IPS-15b (cell line): ENCODE results near the gene SLCO3A1.
"Not testable (repeated sequence)": the region's sequence is repeated elsewhere in the genome, so short reads cannot be mapped to it uniquely, and the experiment has no call there.

ENCODE experiments used
- H3K27me3 ChIP-seq: one replicate; pipeline ENCODE4 v1.6.1; 2013; ENCODE audit warnings: low read length; ENCODE audit not compliant: control insufficient read depth, insufficient read depth
- H3K36me3 ChIP-seq: one replicate; pipeline ENCODE4 v1.6.1; 2013; ENCODE audit warnings: low read length; ENCODE audit not compliant: control insufficient read depth, insufficient read depth
- H3K4me1 ChIP-seq: one replicate; pipeline ENCODE4 v1.6.1; 2013; ENCODE audit warnings: mild to moderate bottlenecking, low read length; ENCODE audit not compliant: control insufficient read depth, insufficient read depth
- H3K4me3 ChIP-seq: one replicate; pipeline ENCODE4 v1.5.1; 2013; ENCODE audit warnings: low read depth, low read length
- H3K9ac ChIP-seq: one replicate; pipeline ENCODE4 v1.6.1; 2013; ENCODE audit warnings: low read depth, mild to moderate bottlenecking, low read length
- H3K9me3 ChIP-seq: one replicate; pipeline ENCODE4 v1.6.1; 2013; ENCODE audit warnings: mild to moderate bottlenecking, low read length; ENCODE audit not compliant: control insufficient read depth, insufficient read depth

Gene SLCO3A1

DNA sequence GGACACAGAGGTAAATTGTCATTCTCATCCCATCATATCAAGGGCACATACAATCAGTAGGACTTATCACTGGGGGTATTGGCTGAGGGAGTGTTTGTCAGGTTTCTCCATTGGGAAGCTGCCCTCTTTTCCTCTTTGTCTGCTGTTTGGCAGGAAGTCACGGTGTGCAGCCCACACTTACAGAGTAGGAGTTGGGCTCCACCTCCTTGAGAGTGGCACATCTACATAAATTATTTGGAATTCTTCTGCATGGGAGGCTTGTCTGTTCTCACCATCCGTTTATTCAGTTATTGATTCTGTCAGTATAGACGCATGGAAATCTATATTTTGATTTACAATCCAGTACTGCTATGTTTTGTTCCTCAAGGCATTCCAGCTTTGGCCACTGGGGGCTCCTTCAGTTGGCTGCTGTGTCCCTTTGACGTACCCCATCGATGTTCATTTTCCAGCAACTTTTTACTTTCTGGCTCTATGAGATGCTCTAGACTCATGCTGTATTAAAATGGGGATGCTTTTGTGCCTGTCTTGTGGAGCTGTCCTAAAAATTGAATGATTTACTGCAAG lies 200.3 kb downstream of the SLCO3A1 start:
- Histone ChIP-seq H3K4me3 (no peak overlapping the region), H3K4me1 (no peaks in the 10 kb centered on the region), H3K9ac (no peak overlapping the region), H3K9me3 (no peaks in the 10 kb centered on the region), H3K27me3 (no peaks in the 10 kb centered on the region), H3K36me3 (no peaks in the 10 kb centered on the region)

DNA sequence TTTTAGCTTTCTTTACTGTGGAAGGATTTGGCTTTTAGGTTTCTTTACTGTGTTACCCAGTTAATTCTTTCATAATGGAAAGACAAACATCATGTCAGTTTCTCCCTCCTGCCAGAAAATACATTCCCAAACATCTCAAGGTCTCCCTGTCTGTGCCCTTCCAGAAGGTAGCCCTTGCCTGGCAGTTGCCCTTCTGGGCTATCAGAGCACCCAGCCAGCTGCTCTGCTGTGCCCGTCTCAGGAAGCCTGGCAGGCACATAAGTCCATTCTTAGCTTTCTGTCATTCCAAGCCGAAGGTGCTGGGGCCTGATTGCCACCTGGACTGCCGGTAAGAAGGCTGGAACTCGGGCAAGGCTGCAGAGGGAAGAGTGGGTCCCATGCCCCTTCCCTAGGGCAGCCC lies 203.4 kb downstream of the SLCO3A1 start:
- Histone ChIP-seq H3K4me3 (no peak overlapping the region), H3K36me3 (no peaks in the 10 kb centered on the region)

GRCh38 chr15:92059036-92059970 lies 205.8 kb downstream of the SLCO3A1 start:
- Histone ChIP-seq H3K36me3 (no peaks in the 10 kb centered on the region), H3K27me3 (no peaks in the 10 kb centered on the region), H3K4me3 (no peak overlapping the region), H3K9ac (no peak overlapping the region), H3K9me3 (no peaks in the 10 kb centered on the region), H3K4me1 (no peaks in the 10 kb centered on the region)

More for the DNA sequence above, 203.4 kb downstream of the SLCO3A1 start:
- no peaks in the 10 kb centered on the region for H3K27me3 ChIP-seq
- no peak overlapping the region for H3K9ac ChIP-seq
- H3K4me1 ChIP-seq: no peaks in the 10 kb centered on the region
- H3K9me3 ChIP-seq: no peaks in the 10 kb centered on the region

DNA sequence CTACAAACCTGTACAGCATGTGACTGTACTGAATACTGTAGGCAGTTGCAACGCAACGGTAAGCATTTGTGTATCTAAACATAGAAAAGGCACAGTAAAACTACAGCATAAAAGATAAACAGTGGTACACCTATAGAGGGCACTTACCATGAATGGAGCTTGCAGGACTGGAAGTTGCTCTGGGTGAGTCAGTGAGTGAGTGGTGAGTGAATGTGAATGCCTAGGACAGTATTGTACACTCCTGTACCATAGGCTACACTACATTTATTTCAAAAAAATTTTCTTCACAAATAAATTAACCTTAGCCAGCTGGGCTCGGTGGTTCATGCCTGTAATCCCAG lies 206.4 kb downstream of the SLCO3A1 start:
- not testable (repeated sequence) for H3K9me3 ChIP-seq, H3K4me3 ChIP-seq, H3K27me3 ChIP-seq, H3K4me1 ChIP-seq, H3K9ac ChIP-seq, H3K36me3 ChIP-seq

- H3K27me3 ChIP-seq: no peaks in the 10 kb centered on the region
- H3K4me1 ChIP-seq: no peaks in the 10 kb centered on the region
Observed at GRCh38 chr15:92061511-92062195, 208.1 kb downstream of the SLCO3A1 start.

DNA sequence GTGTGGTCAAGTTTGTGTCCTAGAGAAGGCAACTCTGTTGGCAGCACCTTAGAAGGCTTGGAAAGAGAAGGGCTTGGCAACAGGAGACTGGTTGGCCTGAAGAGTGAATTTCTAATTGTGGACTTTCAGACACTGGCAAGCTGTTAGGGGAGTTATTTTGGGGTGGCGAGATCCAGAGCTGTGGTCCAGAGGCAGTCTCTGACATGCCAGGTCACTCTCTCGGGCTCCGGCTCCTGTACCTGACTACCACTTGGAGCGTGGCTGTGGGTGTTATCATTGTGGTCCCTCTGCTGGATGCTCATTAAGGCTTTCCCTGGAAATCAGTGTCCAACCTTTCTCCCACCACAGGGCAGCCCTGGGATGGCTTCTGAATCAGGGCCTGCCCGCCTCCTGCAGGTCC lies 209.0 kb downstream of the SLCO3A1 start:
- no peaks in the 10 kb centered on the region for H3K9me3 ChIP-seq
- no peaks in the 10 kb centered on the region for H3K27me3 ChIP-seq
- no peak overlapping the region for H3K4me3 ChIP-seq
- no peaks in the 10 kb centered on the region for H3K36me3 ChIP-seq
- H3K4me1 ChIP-seq: no peaks in the 10 kb centered on the region
- no peak overlapping the region for H3K9ac ChIP-seq

More at GRCh38 chr15:92061511-92062195, 208.1 kb downstream of the SLCO3A1 start:
- no peak overlapping the region for H3K9ac ChIP-seq
- no peaks in the 10 kb centered on the region for H3K36me3 ChIP-seq
- no peak overlapping the region for H3K4me3 ChIP-seq
- H3K9me3 ChIP-seq: no peaks in the 10 kb centered on the region

DNA sequence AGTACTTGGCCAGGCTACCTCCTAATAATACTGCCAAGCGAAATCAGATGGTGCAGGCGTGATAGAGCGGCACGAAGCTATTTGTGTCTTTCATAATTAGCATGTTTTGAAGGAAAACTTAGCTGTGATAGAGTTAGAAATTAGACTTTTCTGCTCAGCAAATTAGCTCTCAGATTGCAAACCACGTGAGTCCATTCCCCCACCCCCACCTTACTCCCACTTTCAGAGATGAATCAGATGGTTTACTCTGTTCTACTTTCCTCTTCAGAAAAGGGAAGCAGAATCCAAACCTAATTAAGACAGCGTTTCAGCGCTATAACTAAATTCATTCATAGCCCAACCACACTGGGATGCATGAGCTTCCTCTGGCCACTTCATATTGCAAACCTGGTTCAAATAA lies 214.6 kb downstream of the SLCO3A1 start:
- no peaks in the 10 kb centered on the region for H3K27me3 ChIP-seq
- no peaks in the 10 kb centered on the region for H3K9me3 ChIP-seq
- no peaks in the 10 kb centered on the region for H3K36me3 ChIP-seq
- H3K4me3 ChIP-seq: no peak overlapping the region
- H3K4me1 ChIP-seq: no peaks in the 10 kb centered on the region
- no peak overlapping the region for H3K9ac ChIP-seq

- H3K36me3 ChIP-seq: no peaks in the 10 kb centered on the region
- no peak overlapping the region for H3K4me3 ChIP-seq
- H3K9me3 ChIP-seq: no peaks in the 10 kb centered on the region
- peaks cover 2% of the 10 kb centered on the region for H3K4me1 ChIP-seq
- H3K27me3 ChIP-seq: no peaks in the 10 kb centered on the region
- H3K9ac ChIP-seq: no peak overlapping the region
Observed at GRCh38 chr15:92069308-92070250, 216.1 kb downstream of the SLCO3A1 start.

DNA sequence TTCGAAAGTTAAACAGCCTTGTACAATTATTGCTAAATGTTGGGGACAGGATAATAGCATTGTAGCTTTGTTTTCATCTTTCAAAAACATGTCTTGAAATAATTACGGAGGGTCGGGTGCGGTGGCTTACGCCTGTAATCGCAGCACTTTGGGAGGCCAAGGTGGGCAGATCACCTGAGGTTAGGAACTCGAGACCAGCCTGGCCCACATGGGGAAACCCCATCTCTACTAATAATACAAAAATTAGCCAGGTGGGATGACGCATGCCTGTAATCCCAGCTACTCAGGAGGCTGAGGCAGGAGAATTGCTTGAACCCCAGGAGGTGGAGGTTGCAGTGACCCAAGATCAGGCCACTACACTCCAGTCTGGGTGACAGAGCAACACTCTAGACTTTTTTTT lies 216.7 kb downstream of the SLCO3A1 start:
- not testable (repeated sequence) for H3K36me3 ChIP-seq, H3K9me3 ChIP-seq, H3K4me3 ChIP-seq, H3K4me1 ChIP-seq, H3K9ac ChIP-seq, H3K27me3 ChIP-seq

DNA sequence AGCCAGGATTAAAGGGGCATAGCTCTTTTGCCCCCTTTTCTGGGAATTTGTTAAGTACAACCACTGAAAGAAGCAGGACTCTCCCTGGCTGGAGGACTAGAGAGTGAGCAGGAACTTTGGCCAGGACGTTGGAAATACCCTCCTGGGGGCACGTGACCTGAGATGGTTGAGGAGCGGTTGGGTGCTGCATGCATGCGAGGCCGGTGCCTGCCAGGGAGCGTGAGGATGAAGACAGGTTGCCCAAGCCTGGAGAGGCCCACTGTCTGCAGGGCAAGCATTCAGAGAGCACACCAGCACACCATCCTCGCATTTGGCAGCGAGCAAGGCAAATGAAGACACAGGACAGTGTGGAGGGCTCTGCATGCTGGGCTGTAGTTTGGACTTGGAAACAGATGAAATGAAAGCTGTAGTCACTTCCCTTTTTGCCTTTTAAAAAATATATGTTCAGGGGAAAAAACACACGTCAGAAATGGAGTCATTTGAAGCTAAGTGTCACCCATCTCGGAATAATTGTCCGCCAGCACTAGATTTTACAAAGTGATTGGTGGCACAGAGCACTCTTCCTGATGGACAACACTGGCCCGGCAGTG lies 217.6 kb downstream of the SLCO3A1 start:
- H3K36me3 ChIP-seq: no peaks in the 10 kb centered on the region
- no peak overlapping the region for H3K4me3 ChIP-seq
- H3K27me3 ChIP-seq: no peaks in the 10 kb centered on the region
- H3K9me3 ChIP-seq: no peaks in the 10 kb centered on the region
- H3K4me1 ChIP-seq: peaks cover 2% of the 10 kb centered on the region
- H3K9ac ChIP-seq: no peak overlapping the region
